Activated T-helper 2 cell treated with anti-CD3 and anti-CD28 coated beads, Interferon-gamma antibody, Interleukin-2, Interleukin-4, amounts not matched to agents 10 μg/mL and 5 μg/mL and 100 μg/mL, durations not matched to agents 14 hours and 24 hours and 36 hours (primary cell): ENCODE data around the gene C1QTNF8. TPM values are rescaled to one million over a fixed set of nuclear protein-coding genes. Genes with fewer than 3 reads are reported as not detected.
A peak's percentile ranks its signal among the peaks of the same experiment; 100 is the strongest.

Experiments
- DNase-seq: peaks from one replicate; pipeline ENCODE4 v3.0.0; 2021; ENCODE audit warnings: low spot score
- H3K27ac Mint-ChIP-seq: one replicate; pipeline ENCODE4 v1.8.0; 2021; ENCODE audit warnings: mixed read lengths
- H3K27me3 Mint-ChIP-seq: one replicate; pipeline ENCODE4 v1.8.0; 2021; ENCODE audit warnings: low read depth, mixed read lengths
- H3K36me3 Mint-ChIP-seq: one replicate; pipeline ENCODE4 v1.8.0; 2021; ENCODE audit warnings: low read depth, mixed read lengths
- H3K4me1 Mint-ChIP-seq: one replicate; pipeline ENCODE4 v1.8.0; 2021; ENCODE audit warnings: low read depth, mixed read lengths
- H3K4me3 Mint-ChIP-seq: one replicate; pipeline ENCODE4 v1.8.0; 2021; ENCODE audit warnings: low read depth, mild to moderate bottlenecking, moderate library complexity, mixed read lengths
- H3K9me3 Mint-ChIP-seq: one replicate; pipeline ENCODE4 v1.8.0; 2021; ENCODE audit warnings: mixed read lengths
- intact Hi-C: fragments of 100-400 bp; cut with micrococcal nuclease; formaldehyde crosslinking; loops from one replicate; pipeline ENCODE4 v1.15.1; 2023
- total RNA-seq: library from RNA; stranded (reverse); gene quantifications from 2 replicates; pipeline ENCODE4 v1.2.3, GENCODE V29; 2022

C1QTNF8 gene
- total RNA-seq, 1 donor from 2014 or later = not detected

DNA sequence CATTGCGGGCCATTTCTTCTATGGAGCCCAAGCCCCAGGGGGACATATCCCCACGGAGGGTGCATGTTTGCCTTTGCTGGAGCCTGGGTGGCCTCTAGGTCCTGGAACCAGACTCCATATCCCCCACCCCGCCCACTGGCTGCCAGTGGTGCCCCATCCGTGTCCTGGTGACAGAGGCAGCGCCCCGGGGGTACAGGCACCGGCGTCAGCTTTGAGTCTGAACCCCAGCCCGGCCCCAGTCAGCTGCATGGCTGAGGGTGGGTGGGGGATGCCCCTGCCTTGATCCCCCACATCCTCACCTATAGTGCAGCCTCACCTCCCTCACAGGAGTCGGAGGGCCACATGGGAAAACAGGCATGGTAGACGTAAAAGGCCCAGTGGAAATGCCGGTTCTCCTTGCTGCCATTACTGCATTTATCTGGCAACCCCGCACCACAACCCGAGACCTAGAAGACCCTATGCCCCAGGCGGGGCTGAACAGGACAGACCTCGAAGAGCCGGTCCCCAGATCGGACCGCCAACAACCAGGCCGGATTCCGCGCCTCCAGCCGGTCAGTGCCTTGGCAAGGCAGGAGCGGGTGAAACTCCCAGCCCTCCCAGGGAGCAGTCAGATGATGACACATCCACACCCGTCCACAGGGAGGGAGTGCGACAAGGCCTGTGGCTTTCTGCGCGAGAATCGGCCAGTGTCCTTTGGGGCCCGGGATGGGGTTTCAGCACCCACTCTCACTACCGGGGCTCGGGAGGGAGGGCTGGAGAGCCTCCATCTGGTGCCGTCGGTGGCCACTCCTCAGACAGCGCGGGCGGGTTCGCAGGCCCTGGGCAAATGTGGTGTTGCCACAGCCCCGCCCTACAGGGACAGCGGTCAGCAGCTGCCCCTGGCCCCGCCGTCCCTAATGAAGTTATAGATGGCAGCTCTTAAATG lies 35.4 kb downstream of the C1QTNF8 start:
- Mint-ChIP-seq H3K27me3 (peaks cover 4% of the 10 kb centered on the region), H3K27ac (no peak overlapping the region), H3K4me3 (no peak overlapping the region), H3K36me3 (no peaks in the 10 kb centered on the region), H3K4me1 (no peaks in the 10 kb centered on the region), H3K9me3 (peaks cover 5% of the 10 kb centered on the region)
- intact Hi-C loops = no loop called here
- DNase-seq = no peak

GRCh38 chr16:1059310-1059709 lies 36.7 kb downstream of the C1QTNF8 start:
- peaks cover 5% of the 10 kb centered on the region for H3K9me3 Mint-ChIP-seq
- no peaks in the 10 kb centered on the region for H3K4me1 Mint-ChIP-seq
- no peaks in the 10 kb centered on the region for H3K36me3 Mint-ChIP-seq
- H3K4me3 Mint-ChIP-seq = no peak overlapping the region
- DNase-seq = no peak
- no peak overlapping the region for H3K27ac Mint-ChIP-seq
- intact Hi-C loops = no loop called here
- H3K27me3 Mint-ChIP-seq = no peaks in the 10 kb centered on the region

GRCh38 chr16:1058216-1058615 lies 37.8 kb downstream of the C1QTNF8 start:
- Mint-ChIP-seq H3K27ac (no peak overlapping the region), H3K9me3 (peaks cover 5% of the 10 kb centered on the region), H3K4me3 (no peak overlapping the region), H3K27me3 (no peaks in the 10 kb centered on the region), H3K4me1 (no peaks in the 10 kb centered on the region), H3K36me3 (no peaks in the 10 kb centered on the region)
- DNase-seq = no peak
- intact Hi-C loops = no loop called here

- Mint-ChIP-seq H3K27ac (no peak overlapping the region), H3K36me3 (no peaks in the 10 kb centered on the region), H3K9me3 (peaks cover 5% of the 10 kb centered on the region), H3K4me1 (no peaks in the 10 kb centered on the region), H3K27me3 (no peaks in the 10 kb centered on the region), H3K4me3 (no peak overlapping the region)
- DNase-seq = peak; percentile 21
- intact Hi-C loops = loop anchor here (2.0 kb wide), 1 partner anchor 245 kb away; no protein-coding TSS in a partner anchor
Measured at GRCh38 chr16:1057252-1057932, 38.7 kb downstream of the C1QTNF8 start.

- intact Hi-C loops = loop anchor here (2.0 kb wide), 1 partner anchor 243 kb away; no protein-coding TSS in a partner anchor
- H3K27ac Mint-ChIP-seq = no peak overlapping the region
- no peak for DNase-seq
- H3K4me1 Mint-ChIP-seq = no peaks in the 10 kb centered on the region
- H3K4me3 Mint-ChIP-seq = no peak overlapping the region
- no peaks in the 10 kb centered on the region for H3K36me3 Mint-ChIP-seq
- H3K9me3 Mint-ChIP-seq = peaks cover 5% of the 10 kb centered on the region
- no peaks in the 10 kb centered on the region for H3K27me3 Mint-ChIP-seq
Measured at GRCh38 chr16:1056196-1056595, 39.8 kb downstream of the C1QTNF8 start.

- no peak for DNase-seq
- no peaks in the 10 kb centered on the region for H3K27me3 Mint-ChIP-seq
- H3K4me3 Mint-ChIP-seq = no peak overlapping the region
- H3K9me3 Mint-ChIP-seq = peaks cover 5% of the 10 kb centered on the region
- intact Hi-C loops = no loop called here
- no peak overlapping the region for H3K27ac Mint-ChIP-seq
- H3K4me1 Mint-ChIP-seq = no peaks in the 10 kb centered on the region
- H3K36me3 Mint-ChIP-seq = no peaks in the 10 kb centered on the region
Measured at GRCh38 chr16:1055557-1055924, 40.5 kb downstream of the C1QTNF8 start.

DNA sequence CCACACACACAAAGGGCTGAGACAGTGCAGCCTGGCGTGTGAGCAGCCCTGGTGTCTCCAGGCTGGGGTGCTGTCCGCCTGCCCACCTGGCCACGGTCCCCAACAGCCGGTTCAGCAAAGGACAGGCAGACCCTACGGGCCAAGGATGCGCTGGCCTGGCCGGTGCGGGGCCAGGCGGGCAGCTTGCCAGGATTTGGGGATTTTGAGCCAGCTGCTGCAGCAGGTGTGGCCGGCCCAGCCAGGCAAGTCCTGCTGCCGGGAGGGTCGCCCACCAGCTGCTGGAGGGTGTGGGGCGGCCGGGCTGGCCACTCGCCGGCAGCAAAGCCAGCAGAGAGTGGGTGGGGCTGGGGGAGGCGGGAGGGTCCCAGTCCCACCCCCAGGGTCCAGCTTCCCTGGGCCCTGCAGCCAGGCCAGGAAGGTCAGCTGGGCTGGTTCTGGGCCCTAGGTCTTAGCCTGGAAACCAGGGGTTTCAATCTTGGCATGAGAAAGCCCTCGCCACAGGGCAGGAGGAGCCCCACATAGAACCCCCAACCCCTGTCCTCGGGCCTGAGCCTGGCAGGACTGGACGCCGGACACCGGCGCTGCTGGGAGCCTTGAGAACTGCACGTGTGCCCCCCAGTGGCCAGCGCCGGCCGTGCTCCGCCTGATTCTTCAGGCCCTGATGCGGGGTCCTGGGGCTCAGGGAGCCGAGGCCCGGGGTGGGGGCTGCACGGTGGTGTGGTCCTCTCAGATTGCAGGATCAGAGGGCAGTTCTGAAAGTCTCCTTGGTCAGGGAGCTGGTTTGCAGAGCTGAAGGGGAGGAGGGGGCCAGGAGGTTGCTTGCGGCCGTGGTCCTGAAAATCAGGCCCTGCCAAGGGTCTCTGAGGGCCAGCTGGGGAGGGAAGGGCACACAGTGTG lies 41.1 kb downstream of the C1QTNF8 start:
- Mint-ChIP-seq H3K9me3 (peaks cover 5% of the 10 kb centered on the region), H3K4me3 (no peak overlapping the region), H3K27me3 (no peaks in the 10 kb centered on the region), H3K36me3 (no peaks in the 10 kb centered on the region), H3K4me1 (no peaks in the 10 kb centered on the region), H3K27ac (no peak overlapping the region)
- no peak for DNase-seq
- intact Hi-C loops = no loop called here

DNA sequence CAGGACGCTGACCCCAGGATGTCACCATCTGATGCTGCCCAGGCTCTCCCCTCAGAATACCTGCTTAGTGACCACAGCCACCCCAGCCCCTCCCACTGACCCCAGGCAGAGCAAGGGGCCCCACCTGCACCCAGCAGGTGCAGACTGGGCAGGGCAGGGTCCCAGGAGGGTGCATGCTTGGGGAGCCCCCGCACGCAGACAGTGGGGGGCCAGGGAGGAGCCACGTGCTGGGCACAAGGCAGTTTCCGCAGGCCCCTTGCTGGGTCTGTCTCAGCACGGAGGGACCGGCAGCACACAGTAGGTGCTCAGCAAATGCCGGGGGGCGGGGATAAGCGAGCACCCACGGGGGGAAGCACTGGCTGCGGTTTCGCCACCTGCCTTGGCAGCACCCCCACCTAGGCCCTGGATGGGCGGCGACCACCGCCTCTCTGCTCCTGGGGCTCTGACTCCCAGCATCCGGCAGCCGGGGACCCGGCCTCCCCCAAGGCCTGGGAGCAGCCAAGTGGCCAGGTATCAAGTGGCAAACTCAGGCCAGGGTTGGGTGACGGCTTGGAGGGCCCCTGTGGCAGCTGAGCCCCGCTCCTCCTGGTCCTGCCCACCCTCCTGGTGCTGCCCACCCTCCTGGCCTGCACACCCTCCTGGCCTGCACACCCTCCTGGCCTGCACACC lies 42.2 kb downstream of the C1QTNF8 start:
- intact Hi-C loops = no loop called here
- Mint-ChIP-seq H3K9me3 (no peaks in the 10 kb centered on the region), H3K27me3 (no peaks in the 10 kb centered on the region)

GRCh38 chr16:1053121-1053521 lies 42.9 kb downstream of the C1QTNF8 start:
- no peaks in the 10 kb centered on the region for H3K36me3 Mint-ChIP-seq
- H3K4me3 Mint-ChIP-seq = no peak overlapping the region
- H3K27me3 Mint-ChIP-seq = no peaks in the 10 kb centered on the region
- H3K27ac Mint-ChIP-seq = no peak overlapping the region
- no peaks in the 10 kb centered on the region for H3K4me1 Mint-ChIP-seq
- intact Hi-C loops = no loop called here
- no peak for DNase-seq
- no peaks in the 10 kb centered on the region for H3K9me3 Mint-ChIP-seq

More for the DNA sequence above, 42.2 kb downstream of the C1QTNF8 start:
- no peak overlapping the region for H3K4me3 Mint-ChIP-seq
- no peak overlapping the region for H3K27ac Mint-ChIP-seq
- H3K36me3 Mint-ChIP-seq = no peaks in the 10 kb centered on the region
- no peak for DNase-seq
- H3K4me1 Mint-ChIP-seq = no peaks in the 10 kb centered on the region

- no peak overlapping the region for H3K27ac Mint-ChIP-seq
- intact Hi-C loops = no loop called here
- no peaks in the 10 kb centered on the region for H3K36me3 Mint-ChIP-seq
- H3K27me3 Mint-ChIP-seq = no peaks in the 10 kb centered on the region
- no peak for DNase-seq
- H3K4me1 Mint-ChIP-seq = no peaks in the 10 kb centered on the region
- H3K4me3 Mint-ChIP-seq = no peak overlapping the region
- no peaks in the 10 kb centered on the region for H3K9me3 Mint-ChIP-seq
Measured at GRCh38 chr16:1052721-1053120, 43.3 kb downstream of the C1QTNF8 start.

GRCh38 chr16:1051446-1051845 lies 44.6 kb downstream of the C1QTNF8 start:
- Mint-ChIP-seq H3K27me3 (no peaks in the 10 kb centered on the region), H3K27ac (no peak overlapping the region), H3K9me3 (no peaks in the 10 kb centered on the region), H3K36me3 (no peaks in the 10 kb centered on the region), H3K4me1 (no peaks in the 10 kb centered on the region), H3K4me3 (no peak overlapping the region)
- no peak for DNase-seq
- intact Hi-C loops = no loop called here

DNA sequence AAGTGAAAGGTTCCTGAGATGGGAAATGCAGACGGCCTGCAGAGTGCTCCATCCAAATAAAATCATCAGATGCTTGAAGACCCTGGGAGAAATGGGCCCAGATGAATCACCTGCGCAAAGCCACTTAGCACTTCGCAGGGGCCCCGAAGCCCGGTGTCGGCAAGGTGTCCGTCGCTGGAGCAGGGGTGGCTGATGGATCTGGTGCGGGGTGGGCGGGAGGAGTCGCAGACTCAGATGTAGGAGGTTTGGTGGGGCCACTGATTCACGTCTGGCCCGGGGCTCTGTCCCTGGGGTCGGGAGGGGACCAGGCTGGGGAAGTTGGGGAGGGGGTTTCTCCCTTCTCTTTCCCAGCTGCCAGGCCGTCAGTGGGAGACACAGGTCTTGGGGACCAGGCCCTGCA lies 45.1 kb downstream of the C1QTNF8 start:
- Mint-ChIP-seq H3K27me3 (no peaks in the 10 kb centered on the region), H3K9me3 (no peaks in the 10 kb centered on the region), H3K27ac (no peak overlapping the region), H3K36me3 (no peaks in the 10 kb centered on the region), H3K4me1 (no peaks in the 10 kb centered on the region), H3K4me3 (no peak overlapping the region)
- intact Hi-C loops = no loop called here
- no peak for DNase-seq
